IPS DF 4.7 (cell line): ENCODE measurements around the gene CACNA1B.
"Not testable (repeated sequence)": the region's sequence is repeated elsewhere in the genome, so short reads cannot be mapped to it uniquely, and the experiment has no call there.

Experiments
- DNase-seq: peaks from one replicate; pipeline ENCODE4 v3.0.0-alpha.2; 2013; ENCODE audit warnings: low spot score; ENCODE audit errors: extremely low read depth

Gene CACNA1B

GRCh38 chr9:137885121-137885520, 7.5 kb downstream of the CACNA1B start:
- not testable (repeated sequence) for DNase-seq

- DNase-seq = not testable (repeated sequence)
Observed at GRCh38 chr9:137888621-137889020, 11.0 kb downstream of the CACNA1B start.

GRCh38 chr9:137889966-137890365, 12.4 kb downstream of the CACNA1B start:
- not testable (repeated sequence) for DNase-seq

GRCh38 chr9:137890768-137891587, 13.4 kb downstream of the CACNA1B start:
- not testable (repeated sequence) for DNase-seq

GRCh38 chr9:137891588-137892423, 14.2 kb downstream of the CACNA1B start:
- DNase-seq = no peak

- DNase-seq = no peak
Observed at GRCh38 chr9:137892424-137893191, 15.0 kb downstream of the CACNA1B start.

- DNase-seq = no peak
Observed at GRCh38 chr9:137893670-137894069, 16.1 kb downstream of the CACNA1B start.

- DNase-seq = no peak
Observed at GRCh38 chr9:137899551-137900360, 22.2 kb downstream of the CACNA1B start.

- no peak for DNase-seq
Observed at GRCh38 chr9:137900584-137901310, 23.2 kb downstream of the CACNA1B start.

GRCh38 chr9:137902646-137903045, 25.1 kb downstream of the CACNA1B start:
- DNase-seq = no peak

- no peak for DNase-seq
Observed at GRCh38 chr9:137905740-137906139, 28.2 kb downstream of the CACNA1B start.

- DNase-seq = no peak
Observed at GRCh38 chr9:137907776-137908175, 30.2 kb downstream of the CACNA1B start.

GRCh38 chr9:137912671-137913070, 35.1 kb downstream of the CACNA1B start:
- DNase-seq = no peak

GRCh38 chr9:137913132-137913531, 35.5 kb downstream of the CACNA1B start:
- no peak for DNase-seq

GRCh38 chr9:137913771-137914767, 36.5 kb downstream of the CACNA1B start:
- no peak for DNase-seq

GRCh38 chr9:137916540-137916939, 39.0 kb downstream of the CACNA1B start:
- DNase-seq = no peak

- no peak for DNase-seq
Observed at GRCh38 chr9:137917116-137917515, 39.5 kb downstream of the CACNA1B start.

- no peak for DNase-seq
Observed at GRCh38 chr9:137917795-137918194, 40.2 kb downstream of the CACNA1B start.
